ENCODE measurements around the gene PDE4DIP.
"Not testable (repeated sequence)": the region's sequence is repeated elsewhere in the genome, so short reads cannot be mapped to it uniquely, and the experiment has no call there.

The PDE4DIP gene

DNA sequence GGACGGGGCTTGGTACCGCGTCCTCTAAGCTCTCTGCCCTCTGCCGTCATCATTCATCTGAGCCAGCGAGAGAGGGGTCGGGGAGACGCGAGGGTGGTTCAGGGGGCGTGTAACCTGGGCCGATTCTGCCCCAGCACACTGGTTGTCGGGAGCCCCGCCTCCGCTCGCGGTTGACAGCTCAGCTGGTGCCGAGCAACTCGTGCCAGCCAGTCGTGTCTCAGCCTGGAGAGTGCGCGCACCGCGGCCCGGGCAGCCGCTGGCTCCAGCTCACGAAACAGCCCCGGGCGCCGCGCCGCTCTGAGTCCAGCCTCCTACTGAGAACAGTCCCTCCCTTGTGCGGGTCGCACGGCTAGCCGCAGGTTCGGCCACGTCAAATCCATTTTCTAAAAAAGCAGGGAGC lies at the start of gene PDE4DIP:
PDE4DIP (plus strand) TSS at position 209 of the 400 bp plus-strand sequence. CDS start 347 bp downstream, outside the sequence.
- in situ Hi-C loops (cut with MboI; ENCODE audit: low sequenced_read_pairs, unreplicated experiment); DNase-seq (ENCODE audit: low spot score): not testable (repeated sequence)

DNA sequence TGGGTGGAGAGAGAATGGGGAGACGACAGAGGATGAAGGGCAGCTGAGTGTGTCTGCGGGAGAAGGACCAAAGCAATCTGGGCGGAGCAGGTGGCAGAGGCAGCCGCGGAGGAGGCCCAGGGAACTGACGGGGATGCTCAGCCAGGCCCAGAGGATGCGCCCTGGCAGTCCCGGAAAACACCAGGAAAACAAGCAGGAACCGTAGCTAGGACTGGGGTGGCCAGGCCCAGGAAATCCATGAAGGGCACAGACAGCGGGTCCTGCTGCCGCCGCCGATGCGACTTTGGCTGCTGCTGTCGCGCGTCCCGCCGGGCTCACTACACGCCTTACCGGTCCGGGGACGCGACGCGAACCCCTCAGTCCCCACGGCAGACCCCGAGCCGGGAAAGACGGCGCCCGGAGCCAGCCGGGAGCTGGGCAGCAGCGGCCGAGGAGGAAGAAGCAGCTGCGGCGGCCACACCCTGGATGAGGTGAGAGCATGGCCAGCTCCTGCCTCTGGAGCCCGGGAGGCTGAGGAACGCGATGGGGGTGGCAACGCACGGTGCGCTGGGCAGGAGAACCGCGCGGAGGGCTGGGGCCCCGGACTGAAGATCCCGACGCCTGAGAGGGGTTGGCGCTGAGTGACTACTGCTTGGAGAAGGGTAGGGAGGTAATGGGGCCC lies 35.8 kb upstream of the PDE4DIP start:
- in situ Hi-C loops (cut with MboI; ENCODE audit: low sequenced_read_pairs, unreplicated experiment), result not testable (repeated sequence)

GRCh38 chr1:148808929-148809283 lies 35.3 kb upstream of the PDE4DIP start:
- DNase-seq (ENCODE audit: low spot score); in situ Hi-C loops (cut with MboI; ENCODE audit: low sequenced_read_pairs, unreplicated experiment): not testable (repeated sequence)

More for the DNA sequence above, 35.8 kb upstream of the PDE4DIP start:
- DNase-seq (ENCODE audit: low spot score), result not testable (repeated sequence)

- in situ Hi-C loops (cut with MboI; ENCODE audit: low sequenced_read_pairs, unreplicated experiment); DNase-seq (ENCODE audit: low spot score): not testable (repeated sequence)
Observed at GRCh38 chr1:148822180-148822579, 22.0 kb upstream of the PDE4DIP start.

DNA sequence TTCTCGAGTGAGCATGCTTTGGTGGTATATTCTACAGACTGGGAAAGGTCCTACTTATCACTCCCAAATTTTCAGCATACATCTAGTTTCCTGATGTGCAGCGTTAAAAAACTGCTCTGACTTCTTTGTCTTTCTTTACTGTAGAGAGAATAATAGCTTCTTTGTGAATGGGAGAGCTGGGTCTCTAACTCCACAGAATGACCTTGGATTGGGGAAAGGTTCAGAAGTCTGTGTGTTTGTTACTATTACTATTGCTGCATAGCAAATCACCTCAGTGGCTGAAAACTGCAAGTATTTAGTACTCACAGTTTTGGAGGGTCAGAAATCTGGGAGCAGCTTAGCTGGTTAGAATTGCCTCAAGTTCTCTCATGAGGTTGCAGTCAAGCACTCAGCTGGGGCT lies 20.4 kb upstream of the PDE4DIP start:
- DNase-seq (ENCODE audit: low spot score); in situ Hi-C loops (cut with MboI; ENCODE audit: low sequenced_read_pairs, unreplicated experiment): not testable (repeated sequence)

DNA sequence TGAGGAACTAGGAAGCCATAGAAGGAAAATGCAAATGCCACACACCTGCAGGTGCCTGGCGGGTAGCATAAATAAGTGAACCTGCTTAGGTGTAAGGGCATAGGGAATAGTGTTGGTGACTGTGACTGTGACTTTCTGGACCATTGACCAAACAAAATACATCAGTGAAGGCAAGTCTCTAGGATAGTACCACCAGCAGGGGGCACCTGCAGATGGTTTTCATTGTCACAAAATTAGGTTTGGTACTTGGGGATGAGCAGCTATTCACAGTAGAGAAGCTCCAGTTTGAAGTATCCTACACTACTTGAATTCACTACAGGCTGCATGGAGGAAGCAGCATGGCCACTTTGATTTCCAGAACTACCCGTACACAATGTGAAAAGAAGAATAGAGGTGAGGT lies 19.2 kb upstream of the PDE4DIP start:
- in situ Hi-C loops (cut with MboI; ENCODE audit: low sequenced_read_pairs, unreplicated experiment); DNase-seq (ENCODE audit: low spot score): not testable (repeated sequence)

GRCh38 chr1:148828531-148828930 lies 15.7 kb upstream of the PDE4DIP start:
- in situ Hi-C loops (cut with MboI; ENCODE audit: low sequenced_read_pairs, unreplicated experiment); DNase-seq (ENCODE audit: low spot score): not testable (repeated sequence)

- DNase-seq (ENCODE audit: low spot score); in situ Hi-C loops (cut with MboI; ENCODE audit: low sequenced_read_pairs, unreplicated experiment): not testable (repeated sequence)
Observed at GRCh38 chr1:148828962-148829361, 15.3 kb upstream of the PDE4DIP start.

DNA sequence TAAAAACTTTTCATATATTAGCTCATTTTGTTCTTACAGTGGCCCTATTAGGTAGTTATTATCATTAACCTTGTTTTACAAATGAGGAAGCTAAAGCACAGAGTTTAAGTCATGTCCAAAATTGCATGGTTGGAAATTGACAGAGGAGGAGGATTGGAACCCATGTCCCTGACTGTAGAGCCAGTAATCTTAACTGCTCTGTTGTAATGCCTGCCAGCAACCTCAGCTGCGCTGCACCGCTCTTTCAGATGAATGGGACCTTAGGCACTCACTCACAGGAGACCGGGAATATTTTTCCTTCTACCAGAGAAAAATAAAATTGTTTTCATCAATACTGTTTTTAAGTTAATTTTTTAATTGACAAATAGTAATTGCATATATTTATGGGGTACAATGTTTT lies 14.9 kb upstream of the PDE4DIP start:
- DNase-seq (ENCODE audit: low spot score); in situ Hi-C loops (cut with MboI; ENCODE audit: low sequenced_read_pairs, unreplicated experiment): not testable (repeated sequence)

DNA sequence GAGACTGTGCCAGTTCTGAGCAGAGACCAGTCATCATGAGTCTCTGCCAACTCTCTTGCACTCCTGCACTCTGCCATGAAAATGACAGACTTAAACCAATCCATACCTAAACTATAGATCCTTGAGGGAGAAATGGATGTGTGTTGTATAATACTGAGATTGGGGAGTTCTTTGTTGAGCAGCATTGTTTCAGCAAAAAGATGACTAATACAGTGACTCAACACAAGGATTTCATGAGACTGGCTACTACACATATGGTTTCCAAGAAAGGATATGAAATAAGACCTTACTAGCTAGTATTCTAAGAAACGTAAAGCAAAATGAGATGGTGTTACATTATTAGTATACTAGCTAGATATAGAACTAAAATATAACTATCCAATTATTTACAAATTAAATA lies 3.0 kb upstream of the PDE4DIP start:
- DNase-seq (ENCODE audit: low spot score); in situ Hi-C loops (cut with MboI; ENCODE audit: low sequenced_read_pairs, unreplicated experiment): not testable (repeated sequence)

GRCh38 chr1:148844651-148845050 lies 423 bp downstream of the PDE4DIP start:
- in situ Hi-C loops (cut with MboI; ENCODE audit: low sequenced_read_pairs, unreplicated experiment); DNase-seq (ENCODE audit: low spot score): not testable (repeated sequence)

DNA sequence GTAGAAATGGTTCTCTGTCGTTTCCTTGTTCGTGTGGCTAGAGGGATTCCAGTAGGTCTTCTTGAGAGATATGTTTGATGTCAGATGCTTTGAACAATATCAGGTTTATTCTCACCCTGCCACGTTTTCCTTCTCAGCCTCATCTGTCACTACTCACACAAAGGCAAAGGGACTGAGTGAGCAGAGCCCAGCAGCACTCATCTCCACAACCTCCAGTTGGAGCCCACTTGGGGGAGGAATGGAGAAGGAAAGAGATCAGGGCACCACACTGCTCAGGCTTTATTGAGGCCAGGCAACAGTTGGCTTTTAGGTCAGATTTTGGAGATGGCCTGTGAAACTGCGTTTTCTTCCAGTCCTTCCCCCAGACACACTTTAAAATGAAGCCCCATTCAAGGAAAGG lies 840 bp downstream of the PDE4DIP start:
- in situ Hi-C loops (cut with MboI; ENCODE audit: low sequenced_read_pairs, unreplicated experiment); DNase-seq (ENCODE audit: low spot score): not testable (repeated sequence)

- in situ Hi-C loops (cut with MboI; ENCODE audit: low sequenced_read_pairs, unreplicated experiment); DNase-seq (ENCODE audit: low spot score): not testable (repeated sequence)
Observed at GRCh38 chr1:148850347-148850746, 6.1 kb downstream of the PDE4DIP start.

DNA sequence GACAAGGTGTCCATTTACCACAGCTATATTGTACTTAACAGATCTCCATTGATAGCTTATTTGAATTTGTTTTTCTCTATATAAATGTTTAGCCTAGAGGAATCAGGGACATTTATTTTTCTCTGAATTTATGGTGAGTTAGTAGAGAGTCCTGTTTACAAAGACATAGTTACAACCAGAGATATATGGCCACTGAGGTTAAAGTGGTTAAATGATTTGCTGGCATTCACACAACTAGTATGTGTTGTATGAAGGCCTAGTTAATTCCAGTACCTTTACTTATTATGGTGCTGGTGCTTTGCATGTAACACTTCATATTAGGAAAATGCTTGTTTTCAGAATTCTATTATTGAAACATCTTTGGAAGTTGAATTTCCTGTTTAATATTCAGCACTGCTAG lies 6.6 kb downstream of the PDE4DIP start:
- DNase-seq (ENCODE audit: low spot score); in situ Hi-C loops (cut with MboI; ENCODE audit: low sequenced_read_pairs, unreplicated experiment): not testable (repeated sequence)

DNA sequence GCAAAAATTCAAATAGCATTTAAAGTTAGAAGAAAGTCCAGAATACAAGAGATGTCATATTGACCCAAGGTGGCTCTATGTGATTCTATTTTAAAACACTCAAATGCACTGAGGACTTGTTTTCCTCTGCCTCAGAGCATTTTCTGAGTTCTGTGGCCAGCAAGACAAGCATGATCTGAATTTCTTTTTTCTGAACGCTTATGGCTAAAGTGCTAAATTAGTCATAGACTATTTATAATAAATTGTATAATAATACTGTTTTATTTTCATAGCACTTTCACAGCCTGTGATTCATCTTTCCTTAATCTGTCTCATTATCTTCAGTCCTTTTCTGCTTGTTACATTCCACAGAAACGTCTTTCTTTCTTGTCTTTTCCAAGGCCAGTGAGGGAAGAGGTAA lies 7.5 kb downstream of the PDE4DIP start:
- DNase-seq (ENCODE audit: low spot score); in situ Hi-C loops (cut with MboI; ENCODE audit: low sequenced_read_pairs, unreplicated experiment): not testable (repeated sequence)

GRCh38 chr1:148853363-148853762 lies 9.1 kb downstream of the PDE4DIP start:
- in situ Hi-C loops (cut with MboI; ENCODE audit: low sequenced_read_pairs, unreplicated experiment); DNase-seq (ENCODE audit: low spot score): not testable (repeated sequence)

- in situ Hi-C loops (cut with MboI; ENCODE audit: low sequenced_read_pairs, unreplicated experiment); DNase-seq (ENCODE audit: low spot score): not testable (repeated sequence)
Observed at GRCh38 chr1:148854063-148854462, 9.8 kb downstream of the PDE4DIP start.

GRCh38 chr1:148855367-148855766 lies 11.1 kb downstream of the PDE4DIP start:
- DNase-seq (ENCODE audit: low spot score); in situ Hi-C loops (cut with MboI; ENCODE audit: low sequenced_read_pairs, unreplicated experiment): not testable (repeated sequence)

- in situ Hi-C loops (cut with MboI; ENCODE audit: low sequenced_read_pairs, unreplicated experiment); DNase-seq (ENCODE audit: low spot score): not testable (repeated sequence)
Observed at GRCh38 chr1:148860049-148860448, 15.8 kb downstream of the PDE4DIP start.

GRCh38 chr1:148860579-148861259 lies 16.5 kb downstream of the PDE4DIP start:
- in situ Hi-C loops (cut with MboI; ENCODE audit: low sequenced_read_pairs, unreplicated experiment); DNase-seq (ENCODE audit: low spot score): not testable (repeated sequence)
